ENCODE results near the gene CCNT2. TPM values are rescaled to one million over a fixed set of nuclear protein-coding genes. Genes with fewer than 3 reads are reported as not detected.

Gene CCNT2
- total and polyA plus RNA-seq, 2 experiments from 2014 or later = 21.9 to 27.7 TPM

- DNase-seq (ENCODE audit: low read depth in 1 of 2, low spot score in 1 of 2) = no peak
- TF ChIP-seq CTCF (IDR thresholded peaks at IDR 0.05; ENCODE audit: low read depth, low read length) = no peak
- Histone ChIP-seq H3K9me3 (ENCODE audit: low read depth) (no peaks in the 10 kb centered on the region), H3K4me1 (ENCODE audit: low read depth) (no peaks in the 10 kb centered on the region), H3K36me3 (no peaks in the 10 kb centered on the region), H3K4me3 (no peak overlapping the region), H3K27ac (no peak overlapping the region), H3K27me3 (no peaks in the 10 kb centered on the region)
Measured at GRCh38 chr2:134911400-134911785, 7.2 kb upstream of the CCNT2 start.

- Histone ChIP-seq H3K4me3 (no peak overlapping the region), H3K36me3 (no peaks in the 10 kb centered on the region), H3K27me3 (no peaks in the 10 kb centered on the region), H3K4me1 (ENCODE audit: low read depth) (no peaks in the 10 kb centered on the region), H3K9me3 (ENCODE audit: low read depth) (no peaks in the 10 kb centered on the region), H3K27ac (no peak overlapping the region)
- no peak for TF ChIP-seq CTCF (IDR thresholded peaks at IDR 0.05; ENCODE audit: low read depth, low read length)
- peak in 1 of 2 donors; percentile 15 for DNase-seq (ENCODE audit: low read depth in 1 of 2, low spot score in 1 of 2)
Measured at GRCh38 chr2:134912361-134912760, 6.3 kb upstream of the CCNT2 start.

- DNase-seq (ENCODE audit: low read depth in 1 of 2, low spot score in 1 of 2) = no peak
- Histone ChIP-seq H3K36me3 (no peaks in the 10 kb centered on the region), H3K27ac (peak overlapping the region; percentile 99), H3K27me3 (no peaks in the 10 kb centered on the region), H3K9me3 (ENCODE audit: low read depth) (no peaks in the 10 kb centered on the region), H3K4me3 (peak overlapping the region; percentile 72), H3K4me1 (ENCODE audit: low read depth) (peaks cover 18% of the 10 kb centered on the region)
- TF ChIP-seq CTCF (IDR thresholded peaks at IDR 0.05; ENCODE audit: low read depth, low read length) = no peak
Measured at GRCh38 chr2:134917360-134917865, 1.2 kb upstream of the CCNT2 start.

- H3K4me1 ChIP-seq (ENCODE audit: low read depth) = peaks cover 18% of the 10 kb centered on the region
- H3K27ac ChIP-seq = peak overlapping the region; percentile 99
- DNase-seq (ENCODE audit: low read depth in 1 of 2, low spot score in 1 of 2) = no peak
- no peaks in the 10 kb centered on the region for H3K36me3 ChIP-seq
- H3K4me3 ChIP-seq = peak overlapping the region; percentile 72
- no peaks in the 10 kb centered on the region for H3K9me3 ChIP-seq (ENCODE audit: low read depth)
- H3K27me3 ChIP-seq = no peaks in the 10 kb centered on the region
- TF ChIP-seq CTCF (IDR thresholded peaks at IDR 0.05; ENCODE audit: low read depth, low read length) = peak; percentile 33
Measured at GRCh38 chr2:134917888-134918525, 615 bp upstream of the CCNT2 start.

GRCh38 chr2:134919341-134920210 lies 954 bp downstream of the CCNT2 start:
- DNase-seq (ENCODE audit: low read depth in 1 of 2, low spot score in 1 of 2) = peak; percentile 51 to 55
- Histone ChIP-seq H3K4me3 (peak overlapping the region; percentile 72), H3K36me3 (no peaks in the 10 kb centered on the region)

More at GRCh38 chr2:134919341-134920210, 954 bp downstream of the CCNT2 start:
- peak overlapping the region; percentile 99 for H3K27ac ChIP-seq
- peaks cover 18% of the 10 kb centered on the region for H3K4me1 ChIP-seq (ENCODE audit: low read depth)
- H3K27me3 ChIP-seq = no peaks in the 10 kb centered on the region
- no peak for TF ChIP-seq CTCF (IDR thresholded peaks at IDR 0.05; ENCODE audit: low read depth, low read length)
- H3K9me3 ChIP-seq (ENCODE audit: low read depth) = no peaks in the 10 kb centered on the region
